SK-N-MC (cell line): ENCODE results near the gene TMEM147.

ENCODE experiments used
- EZH2 ChIP-seq: fragments of 200-600 bp; sonication (generic); IDR thresholded peaks from one replicate; pipeline ENCODE4 v1.6.1; 2017; ENCODE audit warnings: antibody characterized with exemption
- FOXP2 ChIP-seq: optimal IDR thresholded peaks from 2 replicates; pipeline ENCODE3; 2011; ENCODE audit warnings: mild to moderate bottlenecking, moderate library complexity; ENCODE audit not compliant: insufficient read depth; ENCODE audit errors: extremely low read length, control extremely low read depth
- POLR2AphosphoS5 ChIP-seq: IDR thresholded peaks from 2 replicates; pipeline ENCODE4 v1.6.1; 2012; ENCODE audit warnings: mild to moderate bottlenecking, low read depth, low read length, borderline replicate concordance

DNA sequence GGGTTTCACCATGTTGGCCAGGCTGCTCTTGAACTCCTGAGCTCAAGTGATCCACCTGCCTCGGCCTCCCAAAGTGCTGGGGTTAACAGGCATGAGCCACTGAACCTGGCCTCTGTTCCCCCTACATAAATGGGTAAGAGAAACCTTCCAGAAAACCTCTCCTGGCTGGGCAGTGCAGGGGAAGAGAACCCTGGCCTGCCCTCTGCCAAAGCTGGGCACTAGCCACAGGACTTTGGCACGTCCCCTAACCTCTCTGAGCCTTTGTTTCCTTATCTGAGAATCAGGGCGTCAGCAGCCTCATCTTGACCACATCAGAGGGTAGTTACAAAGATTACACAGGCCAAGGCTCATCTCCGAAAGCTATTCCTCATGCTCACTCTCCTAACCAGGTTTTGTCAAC is 19.6 kb upstream of the TMEM147 start:
- no peak for TF ChIP-seq EZH2
- TF ChIP-seq POLR2AphosphoS5: no peak
- TF ChIP-seq FOXP2: no peak
